HG03064 (cell line): Measurements from ENCODE around the gene MKS1.

ENCODE experiments used
- ATAC-seq: cut with Tn5 transposase; IDR thresholded peaks from one replicate; pipeline ENCODE4 v1.9.1; 2021; ENCODE audit warnings: low read depth; ENCODE audit not compliant: unreplicated experiment

The MKS1 gene

GRCh38 chr17:58205936-58206335 is 13.1 kb downstream of the MKS1 start:
- no peak for ATAC-seq

GRCh38 chr17:58204796-58205195 is 14.3 kb downstream of the MKS1 start:
- no peak for ATAC-seq

- no peak for ATAC-seq
These were observed 16.2 kb downstream of the MKS1 start for GRCh38 chr17:58202859-58203258.

GRCh38 chr17:58200024-58200633 is 18.9 kb downstream of the MKS1 start:
- ATAC-seq: no peak

- ATAC-seq: no peak
These were observed 22.4 kb downstream of the MKS1 start for GRCh38 chr17:58196610-58197009.

- no peak for ATAC-seq
These were observed 23.4 kb downstream of the MKS1 start for GRCh38 chr17:58195518-58196123.

- ATAC-seq: no peak
These were observed 25.3 kb downstream of the MKS1 start for GRCh38 chr17:58193641-58194255.

- no peak for ATAC-seq
These were observed 26.4 kb downstream of the MKS1 start, which contains the start of gene EPX for GRCh38 chr17:58192612-58193011. TSS of gene EPX (plus strand) at chr17:58192726. CDS start at chr17:58192847, 121 bp downstream.

GRCh38 chr17:58191241-58191896 is 27.7 kb downstream of the MKS1 start:
- ATAC-seq: no peak

GRCh38 chr17:58189436-58190146 is 29.5 kb downstream of the MKS1 start:
- ATAC-seq: no peak

- no peak for ATAC-seq
These were observed 31.4 kb downstream of the MKS1 start for GRCh38 chr17:58187675-58188074.

- no peak for ATAC-seq
These were observed 32.0 kb downstream of the MKS1 start for GRCh38 chr17:58187063-58187462.

- ATAC-seq: no peak
These were observed 32.5 kb downstream of the MKS1 start for GRCh38 chr17:58186591-58186990.

- ATAC-seq: no peak
These were observed 33.9 kb downstream of the MKS1 start for GRCh38 chr17:58184986-58185761.

GRCh38 chr17:58184308-58184985 is 34.6 kb downstream of the MKS1 start:
- no peak for ATAC-seq

GRCh38 chr17:58183514-58183913 is 35.5 kb downstream of the MKS1 start:
- ATAC-seq: no peak

GRCh38 chr17:58181796-58182195 is 37.3 kb downstream of the MKS1 start:
- no peak for ATAC-seq

- ATAC-seq: no peak
These were observed 42.9 kb downstream of the MKS1 start for GRCh38 chr17:58176200-58176599.

- no peak for ATAC-seq
These were observed 44.2 kb downstream of the MKS1 start for GRCh38 chr17:58174871-58175270.
